HepG2 (cell line): ENCODE measurements around the gene LIME1. TPM values are rescaled to one million over a fixed set of nuclear protein-coding genes. Genes with fewer than 3 reads are reported as not detected.

Experiments
- FOXA1 ChIP-seq, 2 experiments: fragments of 450-650 bp in 1 of 2; sonication (generic) in 1 of 2; formaldehyde crosslinking in 1 of 2; IDR thresholded peaks; 2 replicates each; pipeline versions ENCODE4 v1.4.0 to v1.6.1; 2016 to 2020; ENCODE audit warnings: missing genetic modification reagents in 1 of 2
- IKZF5 ChIP-seq: IDR thresholded peaks from 2 replicates; pipeline ENCODE4 v1.6.1; 2018; ENCODE audit warnings: missing genetic modification reagents, mild to moderate bottlenecking, missing compliant biosample characterization
- MAX ChIP-seq: IDR thresholded peaks from 2 replicates; pipeline ENCODE4 v1.6.1; 2012; ENCODE audit warnings: inconsistent platforms
- NFKB2 ChIP-seq: sonication (generic); formaldehyde crosslinking; IDR thresholded peaks from 2 replicates; pipeline ENCODE4 v1.4.0; 2020; ENCODE audit warnings: missing genetic modification reagents, borderline replicate concordance
- NR2C2 ChIP-seq: sonication (generic); formaldehyde crosslinking; IDR thresholded peaks from 2 replicates; pipeline ENCODE4 v1.4.0; 2020; ENCODE audit warnings: missing genetic modification reagents, mild to moderate bottlenecking, moderate library complexity, borderline replicate concordance
- PLSCR1 ChIP-seq: sonication (generic); formaldehyde crosslinking; IDR thresholded peaks from 2 replicates; pipeline ENCODE4 v1.5.0; 2020; ENCODE audit warnings: missing genetic modification reagents, mild to moderate bottlenecking, borderline replicate concordance
- RBM22 ChIP-seq: fragments of 200-400 bp; formaldehyde crosslinking; optimal IDR thresholded peaks from 2 replicates; pipeline ENCODE3; 2017; ENCODE audit warnings: mild to moderate bottlenecking, low read length, moderate library complexity
- RFXANK ChIP-seq: IDR thresholded peaks from 2 replicates; pipeline ENCODE4 v1.6.1; 2016
- TAF15 ChIP-seq: fragments of 200-400 bp; formaldehyde crosslinking; IDR thresholded peaks from one replicate; pipeline ENCODE4 v1.6.1; 2018; ENCODE audit warnings: mild to moderate bottlenecking, low read depth, low read length; ENCODE audit not compliant: poor library complexity, severe bottlenecking
- THAP11 ChIP-seq: IDR thresholded peaks from 2 replicates; pipeline ENCODE4 v1.6.1; 2016; ENCODE audit warnings: missing biosample characterization, missing genetic modification reagents
- THAP7 ChIP-seq: sonication (generic); formaldehyde crosslinking; IDR thresholded peaks from 2 replicates; pipeline ENCODE4 v1.8.1; 2023; ENCODE audit warnings: mild to moderate bottlenecking, missing genetic modification reagents
- THYN1 ChIP-seq: sonication (generic); formaldehyde crosslinking; IDR thresholded peaks from 2 replicates; pipeline ENCODE4 v1.8.1; 2023; ENCODE audit warnings: low read depth, mild to moderate bottlenecking, moderate library complexity, missing genetic modification reagents, borderline replicate concordance
- ZFAT ChIP-seq: sonication (generic); formaldehyde crosslinking; conservative IDR thresholded peaks from 2 replicates; pipeline ENCODE4 v1.8.1; 2023; ENCODE audit warnings: missing genetic modification reagents, inconsistent platforms
- ZNF138 ChIP-seq: sonication (generic); formaldehyde crosslinking; IDR thresholded peaks from 2 replicates; pipeline ENCODE4 v1.5.0; 2020; ENCODE audit warnings: mild to moderate bottlenecking, low read depth, missing genetic modification reagents
- ZNF329 ChIP-seq: sonication (generic); formaldehyde crosslinking; IDR thresholded peaks from 2 replicates; pipeline ENCODE4 v1.9.0; 2021; ENCODE audit warnings: low read depth, mild to moderate bottlenecking, missing genetic modification reagents
- ZNF382 ChIP-seq: sonication (generic); formaldehyde crosslinking; IDR thresholded peaks from 2 replicates; pipeline ENCODE4 v1.5.0; 2020; ENCODE audit warnings: missing genetic modification reagents, mild to moderate bottlenecking, borderline replicate concordance
- ZNF441 ChIP-seq: sonication (generic); formaldehyde crosslinking; IDR thresholded peaks from 2 replicates; pipeline ENCODE4 v1.7.0; 2021; ENCODE audit warnings: missing genetic modification reagents, borderline replicate concordance
- ZNF674 ChIP-seq: sonication (generic); formaldehyde crosslinking; IDR thresholded peaks from 2 replicates; pipeline ENCODE4 v1.5.0; 2020; ENCODE audit warnings: low read depth, mild to moderate bottlenecking, missing genetic modification reagents
- ZNF768 ChIP-seq: sonication (generic); formaldehyde crosslinking; IDR thresholded peaks from 2 replicates; pipeline ENCODE4 v1.4.0; 2020; ENCODE audit warnings: missing genetic modification reagents
- ZSCAN22 ChIP-seq: sonication (generic); formaldehyde crosslinking; IDR thresholded peaks from 2 replicates; pipeline ENCODE4 v1.4.0; 2020; ENCODE audit warnings: mild to moderate bottlenecking, missing genetic modification reagents
- ZSCAN31 ChIP-seq: sonication (generic); formaldehyde crosslinking; IDR thresholded peaks from 2 replicates; pipeline ENCODE4 v1.5.0; 2020; ENCODE audit warnings: low read depth, mild to moderate bottlenecking, missing genetic modification reagents
- polyA plus RNA-seq, 8 experiments: library from polyadenylated mRNA; depleted of rRNA in 3 of 8; stranded (reverse) in 7 of 8; unstranded in 1 of 8; fragments of >200 nt; fragmentation: Illumina TruSeq in 4 of 8; extraction: Trizol in 4 of 8; gene quantifications; 2 replicates each; pipeline versions ENCODE4 v1.2.1 to v1.2.3, GENCODE V29; 2011 to 2016; ENCODE audit warnings: low read depth in 4 of 8, missing spikeins in 1 of 8, mixed read lengths in 1 of 8; ENCODE audit not compliant: insufficient read depth in 1 of 8
- total RNA-seq, 5 experiments: library from RNA; depleted of rRNA; stranded (reverse); fragments of >200 nt; fragmentation: Illumina TruSeq; extraction: Trizol; gene quantifications; 2 replicates each; pipeline ENCODE4 v1.2.3, GENCODE V29; 2016; ENCODE audit warnings: low read depth in 1 of 5
- TF ChIP-seq, protein P1 (sequence below): sonication (generic); formaldehyde crosslinking; IDR thresholded peaks from 2 replicates; pipeline ENCODE4 v1.4.0; 2020; ENCODE audit warnings: mild to moderate bottlenecking, low read depth, missing genetic modification reagents
- TF ChIP-seq, protein P2 (sequence below): sonication (generic); formaldehyde crosslinking; IDR thresholded peaks from 2 replicates; pipeline ENCODE4 v1.4.0; 2020; ENCODE audit warnings: missing genetic modification reagents

The LIME1 gene
- total and polyA plus RNA-seq, 2 of the 13 experiments (the other 11 are each of a cell fraction or from before 2014, with no cell fraction given), result 13.0 to 61.5 TPM

DNA sequence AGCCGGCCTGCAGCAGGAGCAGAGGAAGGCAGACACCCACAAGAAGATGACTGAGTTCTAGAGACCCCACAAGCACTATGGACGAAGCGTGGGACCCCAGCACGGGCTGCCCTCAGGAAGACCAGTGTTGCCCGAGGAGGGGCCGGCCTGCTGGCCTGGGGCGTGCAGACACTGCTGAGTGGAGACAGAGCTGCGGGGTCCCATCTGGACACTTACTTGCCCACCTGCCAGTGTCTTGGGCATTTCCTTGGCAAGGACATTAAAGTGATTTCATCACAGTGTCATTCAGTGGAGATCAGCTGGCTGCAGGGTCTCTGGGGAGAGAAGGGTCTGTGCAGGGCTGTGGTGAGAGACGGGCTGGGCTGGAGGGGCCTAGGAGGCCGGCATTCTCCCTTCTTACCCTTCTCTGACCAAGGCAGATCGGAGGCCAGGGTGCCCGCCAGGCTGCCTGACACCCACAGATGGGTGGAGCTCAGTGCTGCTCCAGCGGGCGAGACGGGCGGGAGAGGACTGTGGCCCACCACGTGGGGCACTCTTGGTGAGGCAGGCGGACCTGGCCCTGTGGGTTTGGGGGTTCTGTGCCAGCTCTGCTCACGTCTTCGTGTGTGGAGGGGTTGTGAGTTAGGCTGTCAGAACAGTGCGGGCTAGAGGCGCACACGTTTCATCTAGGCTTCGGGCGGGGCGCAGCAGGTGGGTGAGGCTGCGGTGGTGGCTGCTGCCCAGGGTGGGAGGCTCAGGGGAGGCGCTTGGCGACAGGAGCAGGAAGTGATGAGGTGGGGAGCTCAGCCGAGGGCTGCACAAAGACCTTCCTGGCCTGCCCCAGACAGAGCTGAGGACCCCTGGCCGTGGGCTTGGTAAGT, at the start of gene LIME1 (continued):
- TF ChIP-seq THAP7 (CRISPR knock-in tag) (peak; percentile 48; the same call in 1 of the 2 replicates), RFXANK (CRISPR knock-in tag) (no peak), ZNF382 (CRISPR knock-in tag) (no peak), TAF15 (peak; percentile 41), ZNF138 (CRISPR knock-in tag) (no peak), ZSCAN22 (no peak), MAX (peak; percentile 38; the same call in 1 of the 2 replicates), RBM22 (peak; percentile 87), NFKB2 (no peak), THYN1 (no peak), THAP11 (CRISPR knock-in tag) (no peak), ZSCAN31 (CRISPR knock-in tag) (peak; percentile 17; the same call in 1 of the 2 replicates), ZNF768 (no peak), NR2C2 (CRISPR knock-in tag) (no peak; the same call in 1 of the 2 replicates), ZNF329 (CRISPR knock-in tag) (no peak), ZNF441 (CRISPR knock-in tag) (no peak), FOXA1 (IDR thresholded peaks at IDR 0.05) (no peak), FOXA1 (CRISPR knock-in tag; IDR thresholded peaks at IDR 0.05) (no peak), ZFAT (CRISPR knock-in tag) (no peak), PLSCR1 (CRISPR knock-in tag) (no peak), ZNF674 (no peak), IKZF5 (CRISPR knock-in tag) (no peak)
- TF ChIP-seq, protein P1, sequence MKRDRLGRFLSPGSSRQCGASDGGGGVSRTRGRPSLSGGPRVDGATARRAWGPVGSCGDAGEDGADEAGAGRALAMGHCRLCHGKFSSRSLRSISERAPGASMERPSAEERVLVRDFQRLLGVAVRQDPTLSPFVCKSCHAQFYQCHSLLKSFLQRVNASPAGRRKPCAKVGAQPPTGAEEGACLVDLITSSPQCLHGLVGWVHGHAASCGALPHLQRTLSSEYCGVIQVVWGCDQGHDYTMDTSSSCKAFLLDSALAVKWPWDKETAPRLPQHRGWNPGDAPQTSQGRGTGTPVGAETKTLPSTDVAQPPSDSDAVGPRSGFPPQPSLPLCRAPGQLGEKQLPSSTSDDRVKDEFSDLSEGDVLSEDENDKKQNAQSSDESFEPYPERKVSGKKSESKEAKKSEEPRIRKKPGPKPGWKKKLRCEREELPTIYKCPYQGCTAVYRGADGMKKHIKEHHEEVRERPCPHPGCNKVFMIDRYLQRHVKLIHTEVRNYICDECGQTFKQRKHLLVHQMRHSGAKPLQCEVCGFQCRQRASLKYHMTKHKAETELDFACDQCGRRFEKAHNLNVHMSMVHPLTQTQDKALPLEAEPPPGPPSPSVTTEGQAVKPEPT (CRISPR knock-in tag), result no peak
- TF ChIP-seq, protein P2, sequence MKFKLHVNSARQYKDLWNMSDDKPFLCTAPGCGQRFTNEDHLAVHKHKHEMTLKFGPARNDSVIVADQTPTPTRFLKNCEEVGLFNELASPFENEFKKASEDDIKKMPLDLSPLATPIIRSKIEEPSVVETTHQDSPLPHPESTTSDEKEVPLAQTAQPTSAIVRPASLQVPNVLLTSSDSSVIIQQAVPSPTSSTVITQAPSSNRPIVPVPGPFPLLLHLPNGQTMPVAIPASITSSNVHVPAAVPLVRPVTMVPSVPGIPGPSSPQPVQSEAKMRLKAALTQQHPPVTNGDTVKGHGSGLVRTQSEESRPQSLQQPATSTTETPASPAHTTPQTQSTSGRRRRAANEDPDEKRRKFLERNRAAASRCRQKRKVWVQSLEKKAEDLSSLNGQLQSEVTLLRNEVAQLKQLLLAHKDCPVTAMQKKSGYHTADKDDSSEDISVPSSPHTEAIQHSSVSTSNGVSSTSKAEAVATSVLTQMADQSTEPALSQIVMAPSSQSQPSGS, result no peak
